GM18868 (cell line): Measurements from ENCODE around the gene FOXO6.
A peak's percentile ranks its signal among the peaks of the same experiment; 100 is the strongest.

ENCODE experiments used
- ATAC-seq: cut with Tn5 transposase; IDR thresholded peaks from one replicate; pipeline ENCODE4 v1.9.1; 2021; ENCODE audit warnings: mild to moderate bottlenecking, moderate library complexity; ENCODE audit not compliant: unreplicated experiment

Gene FOXO6

DNA sequence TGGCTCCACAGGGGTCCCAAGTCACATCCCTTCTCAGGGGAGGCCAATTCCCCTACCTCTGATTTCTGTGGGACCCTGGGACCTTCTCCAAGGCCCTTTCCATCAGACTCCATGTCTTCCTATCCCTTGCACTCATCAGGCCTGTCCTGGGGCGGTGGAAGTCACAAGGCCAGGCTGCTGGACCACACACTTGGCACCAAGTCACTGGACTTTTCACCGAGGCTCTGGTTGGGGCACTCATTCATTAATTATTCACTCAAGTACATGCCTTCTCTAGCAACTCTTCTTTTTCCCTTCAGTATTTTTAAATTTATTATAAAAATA, 11.2 kb upstream of the FOXO6 start:
- no peak for ATAC-seq

DNA sequence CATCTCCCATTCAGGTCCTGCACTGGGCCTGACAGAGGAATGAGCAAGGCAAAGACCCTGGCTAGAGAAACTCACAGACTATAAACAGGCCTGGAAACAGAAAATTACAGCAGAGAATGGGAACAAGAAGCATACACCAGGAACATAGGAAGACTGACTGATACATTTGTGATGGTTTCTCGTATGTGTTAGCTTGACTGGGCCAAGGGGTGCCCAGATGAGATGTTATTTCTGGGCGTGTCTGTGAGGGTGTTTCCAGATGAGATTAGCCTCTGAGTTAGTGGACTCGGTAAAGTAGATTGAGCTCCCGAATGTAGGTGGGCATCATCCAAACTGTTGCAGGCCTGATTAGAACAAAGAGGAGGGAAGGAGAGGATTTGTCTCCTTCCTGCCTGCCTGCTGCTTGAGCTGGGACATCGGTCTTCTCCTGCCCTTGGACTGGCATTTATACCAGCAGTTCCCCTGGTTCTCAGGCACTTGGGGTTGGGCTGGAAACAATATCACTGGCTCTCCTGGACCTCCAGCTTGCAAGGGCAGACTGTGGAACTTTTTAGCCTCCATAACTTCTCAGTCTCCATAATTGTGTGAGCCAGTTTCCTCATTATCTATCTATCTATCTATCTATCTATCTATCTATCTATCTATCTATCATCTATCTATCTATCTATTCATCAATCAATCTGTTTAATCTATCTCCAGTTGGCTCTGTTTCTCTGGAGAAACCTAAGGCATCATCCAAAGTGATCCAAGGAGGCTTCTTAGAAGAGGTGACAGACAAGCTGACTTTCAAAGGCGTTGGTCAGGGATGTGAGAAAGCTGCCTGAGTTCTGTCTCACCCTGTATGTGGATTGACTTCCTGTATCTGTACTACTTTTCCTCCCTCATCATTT, 9.7 kb upstream of the FOXO6 start:
- ATAC-seq = no peak

DNA sequence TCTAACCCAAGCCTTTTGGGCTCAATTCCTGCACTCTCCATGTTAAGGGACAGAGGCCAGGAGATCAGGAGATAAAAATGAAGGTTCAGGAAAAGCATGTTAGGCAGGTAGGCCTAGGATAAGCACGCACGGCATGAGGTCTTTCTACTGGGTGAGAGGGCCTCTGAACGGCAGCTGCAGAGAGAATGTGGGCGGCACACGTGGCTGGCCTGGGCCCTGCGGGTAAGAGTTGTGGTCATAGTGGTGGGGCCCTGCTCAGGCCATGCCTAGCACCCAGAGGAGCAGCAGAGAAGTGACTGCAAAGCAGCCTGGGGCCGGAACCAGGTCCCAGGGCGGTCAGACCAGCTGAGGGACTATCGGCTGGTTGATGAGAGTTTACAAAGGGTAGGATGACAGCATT, 7.5 kb upstream of the FOXO6 start:
- no peak for ATAC-seq

DNA sequence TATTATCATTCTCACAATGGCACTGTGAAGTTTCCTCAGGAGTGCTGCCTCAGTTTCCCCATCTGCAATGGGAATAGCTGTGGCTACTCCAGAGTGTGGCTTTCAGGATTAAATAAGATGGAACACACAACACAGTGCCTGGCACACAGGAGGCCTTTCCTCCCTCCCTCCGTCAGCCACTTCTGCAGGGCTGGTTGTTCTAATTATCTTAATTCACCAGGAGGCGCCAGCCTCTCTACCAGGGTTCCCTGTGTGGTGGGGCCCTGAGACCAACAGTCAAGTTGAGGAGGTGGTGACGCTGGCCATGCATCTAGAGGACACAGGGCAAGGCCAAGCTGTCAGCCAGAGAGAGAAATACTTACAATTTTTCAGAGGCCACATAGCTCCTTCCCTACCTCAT, 6.3 kb upstream of the FOXO6 start:
- no peak for ATAC-seq

DNA sequence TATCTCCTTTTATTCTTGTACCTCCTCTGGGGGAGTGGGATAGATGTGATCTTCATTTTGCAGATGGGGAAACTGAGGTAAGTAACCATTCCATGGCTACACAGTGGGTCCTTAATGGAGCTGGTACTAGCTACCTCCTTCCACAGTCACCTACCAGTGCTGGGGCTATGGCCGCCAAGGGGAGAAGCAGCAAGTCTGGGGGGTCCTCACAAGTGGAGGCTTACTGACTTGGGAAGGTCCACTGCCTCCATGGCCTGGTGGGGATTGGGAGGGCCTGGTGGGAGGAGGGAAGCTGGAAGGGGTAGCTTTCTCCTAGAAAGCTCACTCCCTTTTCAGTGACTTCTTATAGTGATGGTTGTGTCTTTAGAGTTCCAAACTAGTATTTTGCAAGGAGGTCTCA, 5.9 kb upstream of the FOXO6 start:
- no peak for ATAC-seq

DNA sequence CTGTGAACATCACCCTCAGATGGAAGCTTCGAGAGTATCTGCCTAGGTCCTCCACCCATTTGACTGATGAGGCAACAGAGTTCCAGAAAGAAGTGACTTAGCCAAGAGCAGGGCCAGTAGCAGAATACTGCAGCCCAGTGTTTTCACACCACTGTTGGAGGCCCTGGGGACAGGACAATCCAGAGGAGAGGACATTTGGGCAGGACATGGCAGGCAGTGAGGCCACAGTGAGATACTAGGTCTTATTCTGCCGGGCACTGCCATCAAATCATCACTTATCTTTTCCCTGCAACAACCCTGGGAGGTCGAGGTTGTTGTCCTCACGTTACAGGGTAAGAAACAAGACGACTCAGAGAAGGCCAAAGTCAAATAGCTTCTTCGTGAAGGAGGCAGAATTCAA, 5.5 kb upstream of the FOXO6 start:
- no peak for ATAC-seq

DNA sequence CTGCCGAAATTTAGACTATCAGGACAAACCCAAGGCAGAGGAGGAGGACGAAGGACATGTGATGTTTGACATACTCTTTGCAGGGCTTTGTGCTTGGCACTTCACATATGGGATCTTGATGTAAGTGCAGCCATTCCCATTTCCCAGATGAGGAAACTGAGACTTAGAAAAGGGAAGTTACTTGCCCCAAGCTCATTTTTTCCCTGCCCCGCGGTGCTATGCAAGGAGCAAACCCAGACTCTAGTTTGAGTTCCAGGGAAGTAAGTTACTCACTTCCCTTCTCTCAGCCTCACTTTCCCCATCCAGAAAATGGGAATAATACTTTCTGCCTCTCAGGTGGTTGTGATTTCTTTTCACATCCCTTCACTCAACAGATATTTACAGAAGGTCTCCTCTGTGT, 4.5 kb upstream of the FOXO6 start:
- no peak for ATAC-seq

DNA sequence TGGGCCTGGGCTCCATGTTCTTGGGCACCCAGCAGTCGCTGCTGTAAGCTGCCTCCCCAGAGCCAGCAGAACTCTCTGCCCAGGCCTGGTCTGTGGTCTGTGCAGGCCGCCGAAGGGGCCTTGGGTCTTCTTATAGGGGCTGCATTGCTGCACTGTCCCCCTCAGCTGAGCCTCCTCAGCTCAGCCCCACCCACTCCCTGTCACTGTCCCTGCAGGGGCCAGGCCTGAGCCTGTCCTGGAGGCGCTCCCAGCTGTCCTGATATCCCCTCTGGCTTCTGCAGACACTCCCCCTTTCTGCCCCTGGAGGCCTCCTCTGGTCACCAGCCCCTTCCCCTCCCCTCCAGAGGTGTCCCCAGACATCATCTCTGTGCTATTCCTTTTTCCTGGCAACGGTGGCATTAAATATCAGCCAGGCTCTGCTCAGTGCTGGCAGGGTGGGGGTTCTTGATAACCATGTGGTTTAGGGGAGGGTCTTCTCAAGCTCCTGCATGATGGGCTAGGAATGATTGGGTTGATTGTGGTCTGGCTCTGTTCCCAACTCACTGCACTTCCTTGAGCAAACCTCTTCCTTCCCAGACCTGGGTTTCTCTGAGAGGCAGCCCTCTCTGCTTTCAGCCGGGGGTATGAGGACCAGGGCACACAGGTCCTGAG, 3.7 kb upstream of the FOXO6 start:
- ATAC-seq = no peak

DNA sequence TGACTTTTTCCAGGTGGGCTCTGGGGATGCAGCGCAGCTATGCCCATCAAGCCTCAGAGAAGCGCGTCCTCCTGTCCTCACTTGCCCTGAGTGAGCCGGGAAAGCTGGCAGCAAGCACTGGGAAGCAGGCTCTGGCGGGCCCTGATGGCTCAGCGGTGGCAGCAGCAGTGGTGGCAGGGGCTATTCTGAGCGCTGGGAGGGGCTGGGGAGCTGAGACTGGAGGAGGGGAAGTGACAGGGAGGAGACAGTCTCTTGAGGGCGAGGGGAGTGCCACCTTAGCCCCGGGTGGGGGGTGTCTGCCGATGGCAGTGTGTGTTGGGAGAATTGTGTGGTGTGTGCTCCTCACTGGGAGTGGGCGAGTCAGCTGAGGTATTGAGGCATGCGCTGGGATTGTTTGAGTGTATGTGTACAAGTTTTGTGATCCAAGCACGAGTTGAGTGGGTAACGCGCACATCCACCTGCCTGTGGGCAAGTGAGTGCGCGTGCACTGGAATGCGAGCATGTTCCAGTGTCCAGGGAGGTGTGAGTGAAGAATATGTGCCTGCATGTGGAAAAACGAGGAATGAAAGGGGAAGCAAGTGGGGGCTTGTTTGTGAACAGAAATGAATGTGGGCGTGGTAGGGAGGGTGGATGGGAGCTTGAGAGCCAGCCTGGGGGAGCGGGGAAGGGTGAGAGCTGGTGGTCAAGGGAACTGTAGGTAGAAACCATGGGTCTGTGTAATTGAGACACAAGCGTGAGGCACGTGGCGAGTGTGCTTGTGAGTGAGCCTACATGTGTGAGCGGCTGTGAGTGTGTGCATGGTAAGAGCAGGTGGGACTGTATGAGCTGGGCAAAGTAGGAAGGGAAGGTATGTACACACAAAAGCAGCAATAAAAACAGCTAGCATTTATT, 2.9 kb upstream of the FOXO6 start:
- no peak for ATAC-seq

DNA sequence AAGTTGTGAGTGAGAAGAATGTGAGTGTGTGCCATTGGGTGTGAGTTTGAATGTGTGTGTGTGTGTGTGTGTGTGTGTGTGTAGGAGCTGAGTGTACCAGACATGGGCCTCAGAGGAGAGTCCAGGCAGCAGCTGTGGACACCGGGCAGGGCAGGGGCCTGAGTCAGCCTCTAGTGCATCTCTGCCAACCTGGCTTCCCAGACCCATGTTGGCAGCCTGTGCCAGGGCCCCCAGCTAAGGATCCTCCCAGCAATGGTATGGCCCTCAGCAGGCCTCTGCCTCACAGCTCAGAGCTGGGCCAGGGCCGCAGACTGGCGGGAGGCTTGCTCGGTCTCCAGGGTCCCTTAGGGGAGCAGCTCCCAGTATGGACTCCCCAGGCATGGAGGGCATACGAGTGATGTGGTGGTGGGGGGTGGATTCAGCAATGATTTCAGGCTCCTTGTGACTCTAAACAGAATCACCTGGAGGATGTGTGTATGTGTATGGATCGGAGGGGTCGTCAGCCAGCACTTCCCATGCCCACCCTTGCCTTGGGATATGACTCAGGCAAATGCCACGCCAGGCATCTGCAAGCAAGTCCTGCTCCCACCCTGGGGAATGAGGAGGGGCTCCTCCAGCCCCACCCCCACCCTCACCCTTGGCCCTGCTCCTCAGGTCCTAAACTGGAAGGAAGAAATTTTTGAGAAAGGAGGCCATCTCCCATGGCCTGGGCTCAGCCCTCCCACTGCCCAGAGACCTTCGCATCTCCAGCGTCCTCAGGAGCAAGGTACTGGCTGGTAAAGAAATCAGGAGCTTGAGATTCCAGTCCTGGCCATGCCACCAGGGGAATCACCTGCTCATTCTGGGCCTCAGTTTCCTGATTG, 1.8 kb upstream of the FOXO6 start:
- ATAC-seq = no peak

DNA sequence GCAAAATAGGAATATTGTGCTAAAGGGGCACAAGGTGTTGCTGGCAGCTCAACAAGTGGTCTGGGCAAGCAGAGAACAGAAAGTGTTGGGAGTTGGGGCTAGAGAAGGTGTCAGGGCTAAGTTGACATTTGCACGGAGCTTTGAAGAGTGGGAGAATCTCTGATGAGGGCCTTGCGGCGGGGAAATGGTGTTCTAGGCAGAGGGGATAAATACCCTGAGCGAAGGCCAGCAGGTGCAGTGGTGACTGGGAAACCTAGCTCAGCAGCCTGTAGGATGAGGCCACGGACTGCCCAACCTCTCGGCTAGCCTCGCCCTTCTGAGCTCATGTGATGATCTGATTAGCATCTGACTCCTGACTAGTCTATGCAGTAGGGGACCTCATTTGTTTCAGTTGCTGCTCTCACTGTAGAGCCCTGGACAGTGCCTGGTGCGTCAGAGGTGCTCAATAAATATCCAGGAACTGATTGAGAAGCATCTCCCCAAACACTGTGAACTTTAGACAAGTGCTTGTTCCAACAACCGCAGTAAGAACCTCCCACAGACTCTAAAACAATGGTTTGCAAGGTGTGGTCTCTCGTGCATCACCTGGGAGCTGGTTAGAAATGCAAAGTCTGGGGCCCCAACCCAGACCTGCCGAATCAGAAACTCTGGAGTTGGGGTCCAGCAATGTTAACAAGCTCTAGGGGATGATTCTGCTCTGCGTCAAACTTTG, 1.0 kb upstream of the FOXO6 start:
- no peak for ATAC-seq

DNA sequence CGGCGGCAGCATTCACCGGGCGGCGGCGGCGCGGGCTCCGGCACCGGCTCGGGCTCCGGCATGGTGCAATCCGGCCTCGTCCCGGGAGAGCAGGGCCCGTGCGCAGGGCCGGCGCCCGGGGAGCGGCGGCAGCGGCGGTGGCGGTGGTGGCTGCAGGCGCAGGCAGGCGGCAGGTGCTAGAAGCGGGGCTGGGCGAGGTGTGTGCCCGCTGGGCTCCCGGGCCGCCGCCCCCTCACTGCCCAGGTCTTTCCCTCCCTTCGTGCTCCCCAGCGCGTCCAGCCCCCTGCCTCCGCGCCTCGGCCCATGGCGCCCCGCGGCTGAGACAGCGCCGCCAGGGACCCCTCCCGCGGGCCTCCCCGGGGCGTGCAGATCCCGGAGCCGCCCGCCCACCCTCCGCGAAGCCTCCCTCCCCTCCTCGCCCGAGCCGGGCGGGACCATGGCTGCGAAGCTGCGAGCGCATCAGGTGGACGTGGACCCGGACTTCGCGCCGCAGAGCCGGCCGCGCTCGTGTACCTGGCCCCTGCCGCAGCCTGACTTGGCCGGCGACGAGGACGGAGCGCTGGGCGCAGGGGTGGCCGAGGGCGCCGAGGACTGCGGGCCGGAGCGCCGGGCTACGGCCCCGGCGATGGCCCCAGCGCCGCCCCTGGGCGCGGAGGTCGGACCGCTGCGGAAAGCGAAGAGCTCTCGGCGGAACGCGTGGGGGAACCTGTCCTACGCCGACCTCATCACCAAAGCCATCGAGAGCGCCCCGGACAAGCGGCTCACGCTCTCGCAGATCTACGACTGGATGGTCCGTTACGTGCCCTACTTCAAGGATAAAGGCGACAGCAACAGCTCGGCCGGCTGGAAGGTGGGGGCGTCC, 492 bp downstream of the FOXO6 start:
- peak; percentile 14 for ATAC-seq

DNA sequence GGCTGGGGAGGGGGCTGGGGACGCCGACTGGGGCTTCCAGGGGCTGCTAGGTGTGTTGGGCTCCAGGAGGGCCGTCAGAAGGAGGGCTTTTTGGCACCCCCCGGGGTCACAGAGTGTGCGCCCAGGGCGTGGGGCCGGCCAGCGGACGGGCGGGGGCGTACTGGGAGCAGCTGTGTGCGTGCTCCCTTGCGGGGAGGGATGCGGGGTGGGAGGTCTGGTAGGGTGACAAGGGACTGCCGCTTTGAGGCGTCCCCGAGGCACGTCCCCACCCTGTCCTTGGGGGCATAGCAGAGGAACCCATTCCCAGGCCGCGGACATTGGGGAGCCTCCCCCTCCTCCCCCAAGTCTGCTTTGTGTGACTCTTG, 1.1 kb downstream of the FOXO6 start:
- no peak for ATAC-seq

DNA sequence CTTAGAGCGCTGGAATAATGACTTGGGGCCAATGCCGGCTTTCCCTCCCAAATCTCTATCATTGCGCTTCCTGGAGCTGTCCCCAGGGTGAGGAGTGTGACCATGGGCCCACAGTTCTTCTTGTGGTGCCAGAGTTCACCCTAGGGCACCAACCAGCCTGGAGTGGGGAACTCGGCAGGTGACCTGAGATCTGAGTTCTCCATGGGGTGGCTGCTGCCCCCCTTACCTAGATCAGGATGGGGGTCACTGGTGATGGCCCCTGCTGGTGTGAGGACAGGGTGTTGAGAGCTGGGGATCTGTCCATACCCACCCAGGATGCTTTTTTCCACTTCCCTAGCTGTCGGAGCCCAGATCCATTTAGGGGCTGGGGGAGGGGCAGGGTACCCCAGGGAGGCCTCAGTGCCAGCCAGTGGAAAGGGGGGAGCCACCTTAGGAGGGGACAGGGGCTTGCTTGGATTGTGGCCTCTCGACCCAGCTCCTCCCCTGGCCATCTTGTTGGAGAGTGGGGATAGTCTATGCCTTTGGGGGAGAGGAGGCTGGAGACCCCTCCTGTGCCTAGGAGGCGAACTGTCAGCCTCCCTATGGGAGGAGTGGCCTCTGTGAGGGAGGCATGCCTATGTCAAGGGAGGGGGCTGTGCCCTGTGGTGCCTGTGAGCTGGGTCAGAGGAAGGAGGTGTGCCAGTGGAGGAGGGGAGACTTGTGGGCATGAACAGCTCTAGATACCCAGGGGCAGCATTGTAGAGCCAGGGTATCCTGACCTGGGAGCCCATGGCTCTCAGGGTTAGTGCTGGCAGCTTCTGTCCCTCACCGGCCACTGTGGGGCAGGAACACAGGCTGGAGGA, 1.7 kb downstream of the FOXO6 start:
- ATAC-seq = no peak

DNA sequence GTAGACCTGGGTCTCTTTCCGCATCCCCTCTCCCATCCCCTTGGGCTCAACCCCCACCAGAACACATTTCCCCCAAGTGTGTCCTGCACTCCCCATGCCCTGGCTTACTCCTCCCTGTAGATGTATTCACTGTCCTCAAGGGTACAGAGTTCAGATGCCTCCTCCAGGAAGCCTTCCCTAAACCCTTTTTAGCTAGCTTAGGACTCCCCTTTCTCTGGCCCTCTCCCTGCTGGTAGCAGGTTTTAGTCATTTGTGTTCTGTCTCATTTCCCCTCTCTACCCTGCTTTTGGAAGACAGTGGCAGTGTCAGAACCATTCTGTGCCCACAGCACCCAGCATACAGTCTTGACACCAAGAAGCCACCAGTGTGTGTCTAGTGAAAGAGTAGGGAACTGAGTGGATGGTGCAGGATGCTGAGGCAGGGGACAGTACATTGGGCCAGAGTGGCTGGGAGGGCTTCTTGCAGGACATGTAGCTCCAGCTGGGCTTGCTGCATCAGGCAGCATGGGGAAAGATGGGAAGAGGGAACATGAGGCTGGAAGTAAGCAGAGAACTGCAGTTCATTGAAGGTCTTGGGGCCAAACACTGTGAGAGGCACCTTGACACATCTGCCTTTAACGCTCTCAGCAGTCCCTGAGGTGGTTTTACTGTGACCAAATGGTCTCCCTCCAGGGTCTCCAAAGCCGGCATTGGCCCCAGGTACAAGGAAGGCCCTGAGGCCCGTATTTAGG, 2.5 kb downstream of the FOXO6 start:
- no peak for ATAC-seq

DNA sequence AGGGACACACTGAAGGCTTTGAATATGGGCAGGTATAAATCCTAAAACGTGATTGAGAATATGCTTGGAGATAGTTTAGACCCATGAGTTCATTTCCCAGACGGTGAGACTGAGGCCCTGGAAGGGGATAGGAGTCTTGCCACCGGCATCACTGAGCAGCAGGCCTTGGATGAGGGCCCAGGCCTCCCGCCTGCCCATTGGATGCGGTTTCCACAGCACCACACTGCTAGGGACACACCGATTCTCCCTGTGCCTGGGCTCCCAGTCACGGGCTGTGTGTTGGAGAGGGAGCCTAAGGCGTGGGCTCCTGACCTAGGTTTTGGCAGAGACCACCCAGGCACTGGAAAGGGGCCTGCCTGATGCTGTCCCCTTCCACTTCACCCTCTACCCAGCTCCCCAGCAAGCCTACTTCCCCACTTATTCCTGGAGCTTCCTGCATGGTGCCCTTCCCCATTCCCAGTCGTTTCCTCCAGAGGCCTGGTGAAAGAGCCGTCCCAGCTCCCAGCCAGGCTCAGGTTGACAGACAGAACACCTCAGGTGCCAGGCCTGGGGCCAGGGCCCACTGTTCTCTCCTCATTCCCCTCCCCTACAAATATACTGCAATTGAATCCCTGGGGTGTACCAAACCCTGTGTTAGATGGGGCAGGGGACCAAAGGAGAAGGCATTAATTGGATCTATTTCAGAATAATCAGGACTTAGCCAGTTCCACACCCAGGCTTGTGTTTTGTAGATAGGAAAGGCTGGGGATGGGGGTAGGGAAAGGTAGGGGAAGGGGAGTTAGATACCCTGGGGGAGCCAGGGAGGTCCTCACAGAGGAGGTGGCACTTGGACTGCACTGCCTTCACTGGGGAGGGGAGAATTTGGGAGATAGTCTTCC, 3.4 kb downstream of the FOXO6 start:
- ATAC-seq = no peak

DNA sequence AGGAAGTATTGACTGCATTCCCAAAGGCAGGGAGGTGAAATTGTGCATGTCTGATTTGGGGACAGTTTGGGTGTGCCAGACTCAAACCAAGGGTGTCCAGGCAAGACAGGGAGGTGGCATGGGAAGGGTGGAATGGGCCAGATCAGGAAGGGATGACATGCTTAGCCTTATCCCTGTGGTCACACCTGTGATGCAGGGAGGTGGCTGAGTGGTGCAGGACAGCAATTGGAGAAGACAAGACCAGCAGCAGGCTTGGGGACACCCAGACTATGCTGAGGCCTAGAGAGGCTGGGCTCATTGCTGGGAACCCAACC, 4.0 kb downstream of the FOXO6 start:
- no peak for ATAC-seq
